SJSA1 (cell line): ENCODE data around the gene LDLRAD3. TPM values are rescaled to one million over a fixed set of nuclear protein-coding genes. Genes with fewer than 3 reads are reported as not detected.

ENCODE experiments used
- DNase-seq, 2 experiments: peaks; one replicate each; pipeline ENCODE4 v3.0.0-alpha.2; 2015 to 2020; ENCODE audit warnings: low spot score in 2 of 2, low read depth in 1 of 2
- H3K27ac ChIP-seq: fragments of 250-450 bp; sonication (Bioruptor Pico); 2 replicates; pipeline ENCODE4 v1.5.1; 2020; ENCODE audit warnings: mild to moderate bottlenecking, moderate library complexity
- H3K27me3 ChIP-seq: fragments of 250-450 bp; sonication (Bioruptor Pico); replicated peaks from 2 replicates; pipeline ENCODE4 v1.5.1; 2020; ENCODE audit warnings: mild to moderate bottlenecking, moderate library complexity
- H3K36me3 ChIP-seq: fragments of 250-450 bp; sonication (Bioruptor Pico); 2 replicates; pipeline ENCODE4 v1.5.1; 2020; ENCODE audit warnings: mild to moderate bottlenecking
- H3K4me1 ChIP-seq: fragments of 250-450 bp; sonication (Bioruptor Pico); replicated peaks from 2 replicates; pipeline ENCODE4 v1.6.1; 2021; ENCODE audit warnings: mild to moderate bottlenecking
- H3K4me3 ChIP-seq: fragments of 250-450 bp; sonication (Bioruptor Pico); 2 replicates; pipeline ENCODE4 v1.5.1; 2020; ENCODE audit warnings: mild to moderate bottlenecking
- H3K9me3 ChIP-seq: fragments of 250-450 bp; sonication (Bioruptor Pico); replicated peaks from 2 replicates; pipeline ENCODE4 v1.5.1; 2020; ENCODE audit warnings: mild to moderate bottlenecking
- total RNA-seq: library from RNA; depleted of rRNA; stranded (reverse); fragments of >200 nt; shearing (Covaris generic); gene quantifications from 2 replicates; pipeline ENCODE4 v1.2.3, GENCODE V29; 2014

The LDLRAD3 gene
- total RNA-seq, 1 experiment from 2014 or later = 5.8 TPM

DNA sequence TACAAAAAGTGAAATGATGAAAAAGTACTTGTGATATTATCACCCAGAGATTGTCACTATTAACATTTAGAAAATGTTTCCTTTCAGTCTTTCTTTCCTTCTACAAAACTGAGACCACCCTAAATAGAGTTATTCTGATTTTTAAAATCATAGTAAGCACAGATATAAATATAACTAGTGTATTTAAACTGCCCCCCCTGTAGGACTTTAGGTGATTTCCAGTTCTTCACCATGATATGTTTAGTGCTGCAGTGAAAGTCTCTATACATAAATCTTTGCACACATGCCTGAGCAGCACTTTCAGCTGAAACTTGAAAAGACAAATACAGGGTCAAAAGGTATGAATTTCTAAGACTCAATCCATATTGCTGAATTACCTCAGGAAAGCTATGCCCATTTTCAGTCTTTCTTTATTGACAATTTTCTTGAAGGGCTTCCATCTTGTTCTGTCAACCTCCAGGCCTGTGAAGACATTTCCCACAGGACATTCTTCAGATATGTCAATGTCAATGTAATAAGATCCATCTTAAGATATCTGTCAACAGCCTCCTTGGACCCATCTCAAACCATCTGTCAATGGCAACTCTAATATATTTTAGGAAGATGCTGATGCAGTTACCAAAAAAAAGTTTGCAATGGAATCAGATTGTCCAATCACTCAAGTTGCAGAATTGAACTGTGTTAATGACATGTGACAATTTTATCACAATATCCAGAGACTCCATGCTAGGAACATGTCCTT, 30.8 kb upstream of the LDLRAD3 start:
- Histone ChIP-seq H3K27ac (no peak overlapping the region), H3K27me3 (no peaks in the 10 kb centered on the region), H3K4me1 (peaks cover 35% of the 10 kb centered on the region), H3K36me3 (no peaks in the 10 kb centered on the region), H3K4me3 (no peak overlapping the region), H3K9me3 (no peaks in the 10 kb centered on the region)
- DNase-seq = no peak

DNA sequence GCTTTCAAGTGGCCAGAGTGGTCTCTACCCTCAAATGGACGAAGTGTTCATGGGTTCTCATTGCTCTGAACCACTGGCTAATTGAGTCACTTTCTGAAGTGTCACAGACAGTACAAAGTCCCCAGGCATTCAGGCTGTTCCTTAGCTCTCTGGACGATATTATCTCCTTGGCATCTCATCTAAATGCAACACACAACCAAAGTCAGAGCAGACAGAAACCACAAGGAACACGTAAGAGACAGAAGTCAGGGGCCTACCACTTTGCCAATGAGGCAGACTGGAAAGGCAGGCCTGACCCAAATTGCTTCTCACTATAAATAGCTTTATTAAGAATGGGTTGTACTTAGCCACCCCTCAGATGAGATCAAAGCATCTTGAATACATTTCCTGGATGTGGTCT, 29.0 kb upstream of the LDLRAD3 start:
- Histone ChIP-seq H3K4me1 (peaks cover 27% of the 10 kb centered on the region), H3K27me3 (no peaks in the 10 kb centered on the region), H3K36me3 (no peaks in the 10 kb centered on the region), H3K4me3 (no peak overlapping the region), H3K9me3 (no peaks in the 10 kb centered on the region), H3K27ac (no peak overlapping the region)
- DNase-seq = no peak

DNA sequence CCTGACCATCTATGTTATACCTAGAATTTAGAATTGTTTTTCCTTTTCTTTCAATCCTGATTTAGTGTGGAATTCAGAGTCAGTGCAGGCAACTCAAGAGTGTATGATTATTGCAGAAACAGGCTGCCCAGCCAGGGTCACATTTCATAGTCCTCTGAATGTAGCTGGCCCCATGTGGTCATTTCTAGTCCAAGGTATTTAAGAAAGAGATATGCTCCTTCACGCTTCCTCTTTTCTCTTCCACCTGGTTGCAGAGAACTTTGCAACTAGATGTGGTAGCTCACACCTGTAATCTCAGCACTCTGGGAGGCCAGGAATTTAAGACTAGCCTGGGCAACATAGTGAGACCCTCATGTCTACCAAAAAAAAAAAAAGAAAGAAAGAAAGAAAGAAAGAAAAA, 27.6 kb upstream of the LDLRAD3 start:
- H3K36me3 ChIP-seq = no peaks in the 10 kb centered on the region
- no peak overlapping the region for H3K27ac ChIP-seq
- H3K4me3 ChIP-seq = no peak overlapping the region
- peaks cover 17% of the 10 kb centered on the region for H3K4me1 ChIP-seq
- no peaks in the 10 kb centered on the region for H3K27me3 ChIP-seq
- H3K9me3 ChIP-seq = no peaks in the 10 kb centered on the region
- no peak for DNase-seq

DNA sequence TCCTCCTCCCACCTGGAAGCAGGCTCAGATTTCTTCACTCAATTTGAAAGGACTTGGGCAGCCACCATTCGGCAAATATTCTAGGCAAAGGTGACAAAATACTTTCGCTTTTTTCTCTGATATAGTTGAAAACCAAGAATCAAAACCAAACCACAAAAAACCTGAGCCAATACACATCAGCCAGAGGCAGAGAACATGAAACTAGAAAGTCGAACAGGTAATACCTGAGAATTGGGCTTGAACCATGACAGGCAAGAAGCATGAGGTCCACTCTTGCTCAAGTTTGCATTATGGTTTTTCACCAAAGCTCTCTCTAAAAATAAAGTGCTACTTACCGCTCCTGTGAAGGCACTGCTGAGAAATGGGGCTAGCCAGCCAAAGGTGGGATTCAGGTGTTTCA, 26.2 kb upstream of the LDLRAD3 start:
- no peak overlapping the region for H3K4me3 ChIP-seq
- H3K4me1 ChIP-seq = peaks cover 11% of the 10 kb centered on the region
- no peaks in the 10 kb centered on the region for H3K36me3 ChIP-seq
- no peak overlapping the region for H3K27ac ChIP-seq
- no peaks in the 10 kb centered on the region for H3K9me3 ChIP-seq
- no peaks in the 10 kb centered on the region for H3K27me3 ChIP-seq
- DNase-seq = no peak

DNA sequence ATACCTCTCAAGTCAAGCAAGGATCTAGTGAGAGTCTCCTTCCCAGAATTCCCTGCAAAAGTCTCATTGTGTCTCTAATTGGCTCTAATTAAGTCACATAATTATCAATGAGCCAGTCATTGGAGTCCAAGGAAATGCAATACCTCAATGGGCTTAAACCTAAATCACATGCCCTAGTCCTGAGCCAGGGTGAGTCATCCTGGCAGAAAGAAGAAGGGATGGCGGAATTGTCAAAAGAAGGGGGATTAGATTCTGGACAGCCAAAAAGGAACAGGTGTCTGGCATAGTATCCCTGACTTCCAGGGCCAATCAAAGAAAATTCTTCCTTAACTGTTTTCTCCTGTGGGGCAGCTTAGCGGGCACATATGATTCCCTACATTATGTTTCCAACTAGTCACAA, 25.1 kb upstream of the LDLRAD3 start:
- Histone ChIP-seq H3K4me3 (no peak overlapping the region), H3K9me3 (no peaks in the 10 kb centered on the region), H3K36me3 (no peaks in the 10 kb centered on the region), H3K27me3 (no peaks in the 10 kb centered on the region), H3K4me1 (peaks cover 11% of the 10 kb centered on the region), H3K27ac (no peak overlapping the region)
- DNase-seq = no peak

DNA sequence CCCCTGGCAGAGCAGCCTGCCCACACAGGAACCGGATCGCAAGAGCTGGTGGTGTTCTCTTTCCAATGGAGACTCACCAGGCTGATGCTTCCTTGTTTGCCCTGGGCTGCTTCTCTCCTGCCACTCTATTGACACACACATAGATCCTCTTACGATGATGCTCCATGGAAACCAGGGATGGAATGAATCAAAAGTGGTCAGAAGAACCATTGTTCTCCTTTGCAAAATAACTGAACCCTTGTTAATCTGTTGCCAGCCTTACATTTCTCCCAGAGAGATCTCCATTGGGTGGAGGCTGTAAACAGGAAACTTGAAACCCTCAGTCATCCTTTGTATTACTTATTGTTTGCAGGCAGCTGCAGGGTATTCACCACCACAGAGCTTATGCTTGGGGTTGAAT, 24.6 kb upstream of the LDLRAD3 start:
- DNase-seq = peak in 1 of 2 experiments; percentile 58
- H3K4me3 ChIP-seq = no peak overlapping the region
- no peaks in the 10 kb centered on the region for H3K9me3 ChIP-seq
- no peaks in the 10 kb centered on the region for H3K36me3 ChIP-seq
- no peak overlapping the region for H3K27ac ChIP-seq
- H3K27me3 ChIP-seq = no peaks in the 10 kb centered on the region
- H3K4me1 ChIP-seq = peaks cover 11% of the 10 kb centered on the region

DNA sequence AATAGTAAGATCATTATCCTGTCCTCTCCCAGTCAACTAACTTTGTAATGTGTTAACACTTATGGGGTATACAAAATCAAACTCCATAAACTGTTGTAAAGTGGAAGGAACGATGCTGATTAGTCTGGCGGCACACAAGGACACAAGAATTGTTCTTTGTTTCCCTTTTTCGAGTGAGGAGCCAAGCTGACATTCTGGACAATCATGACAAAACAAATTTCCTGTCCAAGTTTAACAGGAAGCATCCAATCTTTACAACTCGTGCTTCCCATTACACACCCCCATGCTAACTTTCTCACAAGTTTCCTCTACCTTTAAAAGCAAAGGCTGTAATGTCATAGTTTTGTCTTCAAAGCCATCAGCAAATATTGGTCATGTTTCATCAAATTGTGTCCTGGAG, 20.4 kb upstream of the LDLRAD3 start:
- H3K9me3 ChIP-seq = no peaks in the 10 kb centered on the region
- no peak for DNase-seq

DNA sequence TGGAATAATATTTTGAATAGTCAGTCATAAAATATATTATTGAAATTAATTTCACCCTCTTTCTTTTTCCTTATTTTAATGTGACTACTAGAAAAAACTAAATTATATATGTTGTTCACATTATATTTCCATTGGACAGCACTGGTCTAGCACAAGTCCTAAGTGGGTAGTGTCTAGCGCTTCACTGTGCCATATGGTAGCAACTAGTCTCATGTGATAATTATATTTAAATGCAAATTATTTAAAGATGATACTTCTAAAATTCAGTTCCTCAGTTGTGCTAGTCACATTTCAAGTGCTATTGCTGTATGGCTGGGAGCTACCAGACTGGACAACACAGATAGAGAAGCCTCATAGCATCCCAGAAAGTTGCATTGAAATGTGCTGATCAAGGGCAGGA, 19.1 kb upstream of the LDLRAD3 start:
- no peak for DNase-seq
- Histone ChIP-seq H3K4me3 (no peak overlapping the region), H3K36me3 (no peaks in the 10 kb centered on the region), H3K9me3 (no peaks in the 10 kb centered on the region), H3K27ac (no peak overlapping the region), H3K4me1 (0 out of 2 replicates have a peak, but pooled peaks cover 1% of the 10 kb centered on the region), H3K27me3 (no peaks in the 10 kb centered on the region)

More for the DNA sequence above, 20.4 kb upstream of the LDLRAD3 start:
- Histone ChIP-seq H3K4me3 (no peak overlapping the region), H3K27ac (no peak overlapping the region), H3K27me3 (no peaks in the 10 kb centered on the region), H3K36me3 (no peaks in the 10 kb centered on the region), H3K4me1 (peaks cover 11% of the 10 kb centered on the region)

DNA sequence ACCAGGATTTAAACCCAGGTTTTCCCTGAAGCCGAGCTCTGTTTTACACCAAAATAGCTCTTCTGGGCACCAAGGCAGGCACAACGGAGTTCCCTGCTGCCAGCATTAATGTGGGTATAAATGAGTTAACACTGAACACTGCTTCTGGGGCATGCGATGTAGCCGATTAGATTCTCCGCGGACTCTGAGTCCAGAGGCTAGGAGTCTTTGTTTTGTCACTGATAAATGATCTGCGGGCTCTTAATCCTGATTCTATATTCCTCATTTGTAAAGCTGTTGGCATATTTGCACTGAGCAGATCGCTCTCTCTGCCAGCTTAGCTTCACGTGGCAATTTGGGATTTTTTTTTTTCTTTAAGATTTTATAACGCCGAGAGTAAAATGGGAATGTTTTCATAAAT, 16.8 kb upstream of the LDLRAD3 start:
- H3K9me3 ChIP-seq = no peaks in the 10 kb centered on the region
- no peaks in the 10 kb centered on the region for H3K27me3 ChIP-seq
- no peak overlapping the region for H3K4me3 ChIP-seq
- DNase-seq = no peak
- H3K4me1 ChIP-seq = no peaks in the 10 kb centered on the region
- no peaks in the 10 kb centered on the region for H3K36me3 ChIP-seq
- H3K27ac ChIP-seq = no peak overlapping the region

DNA sequence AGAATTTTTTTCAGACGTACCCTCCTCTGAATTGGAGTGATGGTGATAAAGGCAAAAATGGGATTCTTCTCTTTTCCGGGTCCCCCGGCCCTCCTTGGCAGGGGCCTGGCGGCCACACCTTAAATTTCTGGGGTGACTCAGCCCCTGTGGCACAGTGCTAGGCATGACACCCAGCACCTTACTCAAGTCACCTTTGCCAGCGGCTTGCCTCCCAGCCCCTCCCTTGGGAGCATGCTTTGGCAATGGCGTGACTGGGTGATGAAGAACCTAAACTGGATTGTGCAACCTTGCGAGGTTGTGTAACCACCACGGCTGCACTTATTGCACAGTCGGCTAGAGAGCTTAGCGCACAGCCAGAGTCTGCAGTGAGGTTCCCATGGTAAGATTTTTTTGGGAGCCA, 16.2 kb upstream of the LDLRAD3 start:
- Histone ChIP-seq H3K9me3 (no peaks in the 10 kb centered on the region), H3K27ac (no peak overlapping the region), H3K4me1 (no peaks in the 10 kb centered on the region), H3K4me3 (no peak overlapping the region), H3K36me3 (no peaks in the 10 kb centered on the region), H3K27me3 (no peaks in the 10 kb centered on the region)
- no peak for DNase-seq

DNA sequence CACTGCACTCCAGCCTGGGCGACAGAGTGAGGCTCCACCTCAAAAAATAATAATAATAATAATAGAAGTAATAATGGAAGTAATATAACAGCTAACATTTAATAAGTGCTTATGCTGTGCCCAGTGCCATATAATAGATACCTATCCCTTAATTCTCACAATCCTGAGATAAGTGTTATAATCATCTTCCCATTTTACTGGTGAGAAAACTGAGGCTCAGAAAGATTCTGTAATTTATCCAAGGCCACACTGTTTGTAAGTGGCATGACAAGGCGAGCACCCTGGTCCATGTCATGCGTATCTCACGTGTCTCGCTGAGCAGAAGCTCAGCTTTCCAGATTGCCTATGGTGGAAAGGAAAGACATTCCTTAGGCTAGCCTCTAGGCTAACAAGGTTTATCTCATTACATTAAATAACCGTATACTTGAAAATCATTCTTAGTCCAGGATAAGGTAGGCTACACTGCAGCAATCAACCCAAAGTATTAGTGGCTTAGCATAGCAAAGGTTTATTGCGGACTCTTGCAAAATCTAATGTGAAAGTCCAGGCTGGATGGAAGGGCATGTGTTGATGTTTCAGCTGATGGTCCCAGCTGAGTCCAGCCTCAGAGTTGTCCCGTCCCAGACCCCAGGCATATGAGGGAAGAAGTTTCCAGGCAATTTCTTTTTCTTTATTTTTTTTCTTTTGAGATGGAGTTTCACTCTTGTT, 15.0 kb upstream of the LDLRAD3 start:
- H3K4me1 ChIP-seq = no peaks in the 10 kb centered on the region
- H3K27me3 ChIP-seq = no peaks in the 10 kb centered on the region

DNA sequence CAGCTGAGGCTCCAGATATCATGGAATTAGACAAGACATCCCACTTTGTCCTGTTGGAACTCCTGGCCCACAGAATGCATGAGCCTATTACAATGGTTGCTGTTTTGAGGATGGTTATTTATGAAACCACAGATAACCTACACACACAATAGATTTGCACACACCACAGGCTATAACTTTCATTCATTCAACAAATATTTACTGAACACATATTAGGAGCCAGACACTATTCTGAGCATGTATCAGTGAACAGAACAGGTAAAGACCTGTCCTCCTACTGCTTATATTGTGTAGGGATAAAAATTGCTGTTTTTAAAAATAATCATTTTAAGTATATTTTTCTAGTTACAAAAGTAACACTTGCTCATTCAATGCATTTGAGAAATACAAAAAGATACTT, 13.4 kb upstream of the LDLRAD3 start:
- H3K4me1 ChIP-seq = no peaks in the 10 kb centered on the region
- H3K9me3 ChIP-seq = no peaks in the 10 kb centered on the region
- DNase-seq = no peak
- no peak overlapping the region for H3K27ac ChIP-seq
- H3K4me3 ChIP-seq = no peak overlapping the region
- no peaks in the 10 kb centered on the region for H3K36me3 ChIP-seq
- H3K27me3 ChIP-seq = no peaks in the 10 kb centered on the region

More for the DNA sequence above, 15.0 kb upstream of the LDLRAD3 start:
- no peak for DNase-seq
- Histone ChIP-seq H3K27ac (no peak overlapping the region), H3K36me3 (no peaks in the 10 kb centered on the region), H3K9me3 (no peaks in the 10 kb centered on the region), H3K4me3 (no peak overlapping the region)

DNA sequence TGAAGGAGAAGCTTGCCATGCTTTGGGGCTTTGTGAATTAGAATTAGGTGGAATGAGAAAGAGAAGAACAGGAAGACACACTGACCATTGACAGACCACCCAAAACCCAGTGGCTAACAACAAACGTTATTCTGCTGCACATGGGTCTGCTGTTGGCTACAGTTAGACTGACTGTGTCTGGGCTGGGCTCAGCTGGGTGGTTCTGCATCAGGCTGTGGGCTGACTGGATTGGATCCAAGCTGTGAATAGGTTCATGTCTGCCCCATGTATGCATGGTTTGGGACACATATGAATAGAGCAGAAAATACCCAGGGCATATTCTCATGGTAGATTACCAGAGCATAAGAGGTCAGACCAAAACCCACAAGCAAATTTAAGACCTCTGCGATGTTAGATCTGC, 11.7 kb upstream of the LDLRAD3 start:
- Histone ChIP-seq H3K4me1 (no peaks in the 10 kb centered on the region), H3K36me3 (no peaks in the 10 kb centered on the region), H3K27me3 (no peaks in the 10 kb centered on the region), H3K4me3 (no peak overlapping the region), H3K27ac (no peak overlapping the region), H3K9me3 (no peaks in the 10 kb centered on the region)
- DNase-seq = no peak

DNA sequence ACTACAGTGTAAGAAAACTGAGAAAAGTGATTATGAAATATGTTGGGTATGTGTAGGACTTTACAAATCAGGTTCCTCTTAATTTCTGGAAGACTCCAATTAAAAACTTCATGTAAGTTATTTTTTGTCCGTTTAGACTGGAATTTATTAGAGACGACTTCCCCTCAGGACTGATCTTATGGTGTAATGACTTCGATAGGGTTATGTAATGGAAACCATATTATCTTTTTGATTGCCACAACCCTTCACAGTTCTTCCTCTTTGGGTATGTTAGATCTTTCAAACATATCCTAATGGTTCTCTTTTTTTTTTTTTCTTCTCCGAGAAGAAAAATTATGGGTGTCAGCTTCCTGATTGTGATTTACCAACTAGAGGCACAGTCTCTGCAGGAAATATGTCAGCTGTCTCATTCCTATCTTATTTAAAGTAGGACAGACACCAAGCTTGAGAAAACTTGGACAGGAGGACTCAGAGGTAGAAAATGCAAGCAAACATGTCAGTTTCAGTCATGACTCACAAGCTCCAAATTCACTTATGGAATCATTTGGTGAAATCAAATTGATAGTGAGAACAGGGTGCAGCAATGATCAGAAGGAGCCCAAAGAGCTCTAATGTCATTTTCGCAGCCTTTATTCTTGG, 11.1 kb upstream of the LDLRAD3 start:
- no peaks in the 10 kb centered on the region for H3K36me3 ChIP-seq
- H3K9me3 ChIP-seq = no peaks in the 10 kb centered on the region
- H3K27ac ChIP-seq = no peak overlapping the region
- no peak overlapping the region for H3K4me3 ChIP-seq
- no peaks in the 10 kb centered on the region for H3K4me1 ChIP-seq
- no peak for DNase-seq
- H3K27me3 ChIP-seq = no peaks in the 10 kb centered on the region
